Suppressor macrophage treated with lipopolysaccharide for 1 hour (primary cell): Measurements from ENCODE around the gene PTPRQ.
A peak's percentile ranks its signal among the peaks of the same experiment; 100 is the strongest.

Experiments
- DNase-seq, 3 donors: peaks; one replicate each; pipeline ENCODE4 v3.0.0-alpha.2; 2020 to 2022

PTPRQ gene

DNA sequence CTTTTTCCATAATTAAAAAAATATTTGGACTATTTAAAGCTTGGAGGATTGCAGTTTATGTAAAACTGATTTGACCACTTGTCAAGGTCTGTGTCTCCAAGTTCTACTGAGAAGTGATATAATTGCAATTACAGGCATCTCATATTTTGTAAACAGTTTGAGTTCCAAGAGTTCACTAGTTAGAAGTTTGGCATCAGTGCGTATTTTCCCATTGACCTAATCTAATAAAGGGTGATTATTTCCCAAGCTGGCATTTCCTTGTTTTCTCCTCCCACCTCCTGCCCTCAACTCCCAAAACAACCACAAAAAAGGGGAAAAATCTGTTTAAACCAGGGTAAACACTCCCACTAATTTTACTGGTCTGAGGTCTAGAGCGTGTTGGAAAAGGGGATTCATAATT, 260.4 kb downstream of the PTPRQ start:
- no peak for DNase-seq

DNA sequence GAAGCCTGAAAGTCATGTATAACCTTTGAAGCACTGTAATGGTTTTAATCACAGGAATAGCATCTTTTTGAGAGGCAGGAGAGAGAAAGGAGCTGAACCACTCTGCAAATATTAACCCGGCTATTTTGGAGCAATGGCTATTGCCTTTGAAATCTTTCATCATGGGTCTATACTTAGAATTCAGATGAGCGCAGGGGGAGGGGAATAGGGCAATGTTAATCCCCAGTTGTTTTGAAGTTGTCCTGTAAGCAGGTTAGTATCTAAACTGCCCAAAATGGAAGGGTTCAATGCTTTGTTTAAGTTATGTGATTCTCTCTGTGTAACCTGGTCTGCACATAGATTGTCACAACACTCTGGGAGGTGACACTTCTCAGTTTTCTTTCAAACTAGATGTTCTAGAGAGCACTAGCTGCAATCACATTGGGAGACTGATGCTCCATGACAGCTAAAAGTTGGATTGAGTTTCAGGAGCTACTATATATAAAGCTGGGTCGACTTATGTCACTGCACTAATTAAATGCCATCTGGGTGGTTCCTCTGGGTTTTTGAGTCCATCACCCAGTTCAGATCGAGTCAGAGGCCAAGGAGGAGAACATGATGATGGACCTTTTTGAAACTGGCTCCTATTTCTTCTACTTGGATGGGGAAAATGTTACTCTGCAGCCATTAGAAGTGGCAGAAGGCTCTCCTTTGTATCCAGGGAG, 263.2 kb downstream of the PTPRQ start, which contains the start of gene MYF6:
TSS of gene MYF6 (plus strand) at position 509 of the 704 bp plus-strand sequence. CDS start at position 595, 86 bp downstream.
- DNase-seq: no peak

DNA sequence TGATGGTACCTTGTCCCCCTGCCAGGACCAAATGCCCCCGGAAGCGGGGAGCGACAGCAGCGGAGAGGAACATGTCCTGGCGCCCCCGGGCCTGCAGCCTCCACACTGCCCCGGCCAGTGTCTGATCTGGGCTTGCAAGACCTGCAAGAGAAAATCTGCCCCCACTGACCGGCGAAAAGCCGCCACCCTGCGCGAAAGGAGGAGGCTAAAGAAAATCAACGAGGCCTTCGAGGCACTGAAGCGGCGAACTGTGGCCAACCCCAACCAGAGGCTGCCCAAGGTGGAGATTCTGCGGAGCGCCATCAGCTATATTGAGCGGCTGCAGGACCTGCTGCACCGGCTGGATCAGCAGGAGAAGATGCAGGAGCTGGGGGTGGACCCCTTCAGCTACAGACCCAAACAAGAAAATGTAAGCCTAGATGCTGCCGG, 263.8 kb downstream of the PTPRQ start:
- DNase-seq: no peak

DNA sequence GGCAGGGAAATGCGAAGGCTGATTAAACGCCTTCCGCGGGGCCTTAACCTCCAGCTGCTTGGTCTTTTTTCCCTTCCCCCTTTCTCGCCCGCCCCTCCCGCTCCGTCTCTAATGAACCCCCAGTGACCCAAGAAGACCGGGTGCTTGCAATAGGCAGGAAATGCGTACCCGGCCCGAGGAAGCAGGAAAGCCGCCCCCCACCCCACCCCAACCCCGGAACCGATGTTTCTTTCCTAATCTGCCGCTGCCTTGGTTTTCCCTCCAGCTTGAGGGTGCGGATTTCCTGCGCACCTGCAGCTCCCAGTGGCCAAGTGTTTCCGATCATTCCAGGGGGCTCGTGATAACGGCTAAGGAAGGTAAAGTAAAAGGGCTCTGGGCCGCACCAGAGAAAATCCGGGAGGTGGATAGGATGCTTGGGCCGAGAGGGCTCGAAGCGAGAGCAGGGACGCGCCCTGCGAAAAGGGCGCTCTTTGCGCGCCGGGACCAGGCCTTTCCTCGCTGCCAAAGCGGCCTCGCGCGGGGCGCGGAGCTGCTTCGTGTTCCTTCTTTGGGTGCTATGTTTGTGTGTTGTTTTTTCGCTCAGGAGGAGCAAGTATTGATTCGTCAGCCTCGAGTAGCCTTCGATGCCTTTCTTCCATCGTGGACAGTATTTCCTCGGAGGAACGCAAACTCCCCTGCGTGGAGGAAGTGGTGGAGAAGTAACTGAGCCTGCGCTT, 264.4 kb downstream of the PTPRQ start:
- DNase-seq: no peak

DNA sequence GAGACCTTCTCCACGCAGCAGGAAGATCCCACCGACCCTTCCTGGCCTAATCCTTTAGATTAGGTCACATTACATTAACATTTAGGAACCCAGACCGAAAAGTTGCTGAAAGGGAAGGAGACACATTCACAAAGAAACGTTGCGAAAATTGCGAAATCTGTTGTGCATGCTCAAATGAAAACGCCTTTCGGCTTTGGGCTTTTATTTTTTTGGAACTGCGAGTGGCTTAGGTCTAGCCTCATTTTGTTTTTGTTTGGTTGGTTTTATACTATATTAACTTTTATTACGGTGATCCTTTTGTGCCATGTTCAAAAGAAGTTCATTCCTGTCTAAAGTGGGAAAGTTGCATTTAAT, 264.9 kb downstream of the PTPRQ start:
- no peak for DNase-seq

DNA sequence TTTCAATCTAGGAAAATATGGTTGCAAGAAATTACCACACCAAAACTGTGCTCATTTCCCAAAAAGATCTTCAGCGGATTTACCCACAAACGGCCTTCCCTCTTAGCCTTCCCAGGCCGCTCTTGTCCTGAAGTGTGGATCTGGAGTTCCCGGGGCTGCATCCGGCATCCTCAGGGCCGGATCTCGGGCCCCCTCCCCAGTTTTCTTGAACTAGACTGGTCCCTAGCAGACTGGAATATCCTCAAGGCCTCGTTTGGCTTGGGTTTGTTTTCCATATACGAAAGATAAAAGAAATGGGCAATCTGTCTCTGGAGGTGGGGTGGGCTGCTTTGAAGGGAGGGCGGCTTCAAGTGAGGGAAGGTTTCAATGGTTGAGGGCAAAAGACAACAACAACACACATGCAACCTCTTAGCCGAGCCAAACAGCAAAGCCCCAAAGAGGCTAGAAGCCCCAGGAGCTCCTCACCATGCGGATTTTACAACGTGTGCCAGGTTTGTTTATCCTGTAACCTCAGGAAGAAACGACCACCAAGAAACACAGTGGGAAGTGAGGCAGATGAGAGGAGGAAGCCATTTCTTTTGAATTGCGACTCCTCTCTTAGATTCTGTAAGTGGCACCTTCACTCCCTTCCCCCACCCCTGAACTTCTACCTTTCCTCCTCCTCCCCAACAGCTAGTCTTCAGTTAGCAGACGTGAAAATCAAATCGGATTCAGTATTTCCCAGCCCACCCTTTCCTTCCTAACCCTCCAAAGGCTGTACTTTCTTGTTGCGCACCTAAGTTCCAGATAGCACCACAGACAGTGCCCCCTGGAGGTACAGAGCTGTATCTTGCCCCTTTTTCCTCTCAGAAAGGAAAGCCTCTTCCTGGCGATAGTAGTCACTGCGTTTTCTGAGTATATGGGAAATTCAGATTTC, 266.0 kb downstream of the PTPRQ start:
- peak; percentile 20 to 26 (median 22) for DNase-seq

DNA sequence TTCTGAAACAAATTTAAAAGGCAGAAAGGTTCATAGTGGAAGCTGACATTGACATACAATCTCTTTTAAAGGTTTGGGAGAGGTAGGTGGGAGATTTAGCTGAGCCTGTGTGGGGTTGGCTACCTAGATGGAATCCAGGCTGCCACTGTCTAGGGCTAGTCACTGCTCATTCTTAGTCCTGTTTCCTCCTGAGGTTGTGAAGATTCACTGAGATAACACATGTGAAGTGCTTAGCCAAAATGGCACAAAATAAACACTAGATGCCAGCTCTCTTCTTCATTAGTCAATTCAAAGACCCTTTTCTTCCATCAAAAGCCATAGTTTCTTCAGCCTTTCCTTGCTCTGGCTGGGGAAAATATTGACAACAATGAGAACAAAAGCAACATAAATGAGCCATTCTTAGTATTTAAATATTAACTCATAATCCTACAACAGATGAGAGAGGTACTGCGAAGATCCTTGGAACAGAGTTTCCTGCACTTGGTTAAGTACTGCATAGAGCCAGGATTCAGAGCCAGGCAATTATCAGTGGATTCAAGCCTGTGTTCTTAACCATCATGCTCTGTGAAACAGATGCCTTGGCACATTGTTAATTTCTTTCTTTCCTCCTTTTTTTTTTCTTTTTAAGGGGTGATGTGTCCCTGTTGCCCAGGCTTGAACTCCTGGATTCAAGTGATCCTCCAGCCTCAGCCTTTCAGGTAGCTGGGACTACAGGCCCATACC, 266.9 kb downstream of the PTPRQ start:
- DNase-seq: no peak

DNA sequence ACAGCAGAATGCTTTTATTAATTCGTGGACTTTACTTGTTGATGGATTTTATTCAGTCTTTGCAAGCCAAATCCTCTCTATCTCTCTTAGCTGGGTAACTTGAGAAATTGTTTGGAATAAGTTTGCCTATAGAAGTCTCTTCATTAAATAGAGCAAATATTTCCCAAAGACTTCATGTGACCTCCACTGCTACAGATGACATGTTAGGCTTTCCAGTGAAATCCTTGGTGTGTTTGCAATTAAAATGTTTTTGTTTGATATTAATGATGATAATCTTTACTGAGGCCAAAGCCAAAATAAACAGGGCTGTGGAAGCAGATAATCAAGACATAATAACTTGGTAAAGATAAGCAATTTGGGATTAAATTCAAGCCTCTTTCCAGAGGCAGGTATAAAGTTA, 267.8 kb downstream of the PTPRQ start:
- no peak for DNase-seq

DNA sequence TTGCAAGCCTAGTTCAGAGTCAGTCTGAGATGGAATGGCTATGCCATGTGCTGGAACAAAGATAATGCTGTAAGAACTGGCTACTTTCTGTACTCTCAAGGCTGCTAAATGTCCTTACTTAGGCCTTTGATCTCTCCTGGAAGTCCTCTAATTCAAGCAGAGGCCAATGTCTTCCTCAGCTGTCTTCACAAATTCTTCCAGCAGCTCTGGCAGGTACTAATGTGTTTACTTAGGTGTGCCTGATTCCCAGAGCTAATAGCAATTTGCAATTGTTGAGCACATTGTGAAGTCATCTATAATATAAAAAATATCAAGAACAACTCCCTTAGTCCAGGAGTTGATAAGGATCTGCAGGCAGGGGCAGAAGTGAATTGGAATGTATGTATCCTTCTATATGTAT, 268.8 kb downstream of the PTPRQ start:
- DNase-seq: no peak

DNA sequence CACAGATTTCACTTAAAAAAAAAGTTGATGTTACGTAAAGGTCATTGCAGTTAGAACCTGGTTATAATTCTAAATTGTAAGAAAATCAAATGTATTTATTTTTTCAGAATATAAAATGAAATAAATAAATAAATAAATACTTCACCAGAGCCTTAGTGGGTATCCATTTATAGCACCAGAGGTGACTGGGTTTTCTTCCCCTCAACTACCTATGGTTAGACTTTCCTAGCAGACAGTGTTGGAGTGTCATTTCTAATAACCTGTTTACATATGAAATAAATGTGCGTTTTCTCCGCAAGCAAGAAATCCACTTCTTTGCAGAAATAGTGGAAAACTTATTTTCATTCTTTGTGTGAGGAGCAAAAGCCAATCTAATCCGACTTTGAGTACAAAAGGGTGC, 269.4 kb downstream of the PTPRQ start:
- no peak for DNase-seq

DNA sequence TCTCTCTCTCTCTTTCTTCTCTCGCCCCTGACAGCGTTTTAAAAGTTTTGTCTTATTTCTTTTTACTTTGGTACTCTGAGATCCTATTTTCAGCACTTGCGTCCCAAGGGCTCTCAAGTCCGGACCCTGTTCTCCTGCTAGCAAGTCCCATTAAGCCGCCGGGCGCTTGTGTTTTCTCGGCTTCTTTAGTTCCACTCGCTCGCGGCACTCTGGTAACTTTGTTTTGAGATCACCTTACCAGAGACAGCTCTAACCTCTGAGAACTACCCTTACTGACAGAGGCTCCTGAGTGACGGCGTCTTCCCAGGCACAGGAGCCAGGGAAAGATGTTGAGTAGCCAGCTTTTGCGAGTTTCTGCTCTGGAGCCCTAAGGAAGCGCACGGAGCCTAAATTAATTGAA, 270.0 kb downstream of the PTPRQ start:
- no peak for DNase-seq

DNA sequence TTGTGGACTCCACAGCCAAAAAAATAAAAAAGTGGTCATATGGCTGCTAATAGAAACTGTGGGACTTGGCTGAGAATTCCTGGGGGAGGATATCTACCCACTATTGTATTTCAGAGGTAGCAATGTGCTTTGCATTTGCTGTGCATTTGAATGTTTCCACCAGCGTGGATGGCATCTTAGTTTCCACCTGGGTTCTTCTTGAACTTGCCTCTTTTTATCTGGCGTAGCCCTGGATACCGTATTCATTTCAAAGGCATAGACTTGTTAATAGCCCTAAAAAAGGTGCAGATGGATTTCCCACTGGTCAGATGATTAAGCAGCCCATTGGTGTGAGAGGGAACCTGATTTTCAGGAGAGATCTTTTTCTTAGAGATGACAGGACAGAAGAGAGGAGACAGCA, 270.8 kb downstream of the PTPRQ start:
- no peak for DNase-seq

DNA sequence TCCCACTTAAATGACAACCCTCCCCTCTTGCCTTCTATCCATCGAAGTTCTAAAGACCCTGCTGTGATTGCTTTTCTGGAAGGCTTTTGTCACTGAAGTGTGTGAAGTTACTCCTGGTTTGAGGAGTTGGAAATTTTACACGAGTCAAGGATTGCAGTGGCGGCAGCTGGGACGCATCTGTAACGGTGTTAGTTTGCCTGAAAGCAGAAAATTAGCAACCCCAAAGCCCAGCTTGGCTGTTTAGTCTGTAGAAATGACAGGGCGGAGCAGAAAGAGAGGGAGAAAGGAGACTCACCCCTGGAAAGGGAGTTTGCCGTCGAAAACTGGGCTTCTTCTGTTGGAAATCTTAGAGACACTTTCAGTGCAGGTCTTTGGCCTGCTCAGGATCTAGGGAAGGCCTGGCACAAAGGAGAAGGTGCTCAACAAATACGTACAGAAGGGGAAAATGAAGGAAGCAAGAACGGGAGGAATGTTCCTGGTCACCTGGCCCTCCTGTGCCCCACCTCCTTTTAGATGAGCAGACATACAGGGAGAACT, 271.7 kb downstream of the PTPRQ start:
- DNase-seq: no peak

DNA sequence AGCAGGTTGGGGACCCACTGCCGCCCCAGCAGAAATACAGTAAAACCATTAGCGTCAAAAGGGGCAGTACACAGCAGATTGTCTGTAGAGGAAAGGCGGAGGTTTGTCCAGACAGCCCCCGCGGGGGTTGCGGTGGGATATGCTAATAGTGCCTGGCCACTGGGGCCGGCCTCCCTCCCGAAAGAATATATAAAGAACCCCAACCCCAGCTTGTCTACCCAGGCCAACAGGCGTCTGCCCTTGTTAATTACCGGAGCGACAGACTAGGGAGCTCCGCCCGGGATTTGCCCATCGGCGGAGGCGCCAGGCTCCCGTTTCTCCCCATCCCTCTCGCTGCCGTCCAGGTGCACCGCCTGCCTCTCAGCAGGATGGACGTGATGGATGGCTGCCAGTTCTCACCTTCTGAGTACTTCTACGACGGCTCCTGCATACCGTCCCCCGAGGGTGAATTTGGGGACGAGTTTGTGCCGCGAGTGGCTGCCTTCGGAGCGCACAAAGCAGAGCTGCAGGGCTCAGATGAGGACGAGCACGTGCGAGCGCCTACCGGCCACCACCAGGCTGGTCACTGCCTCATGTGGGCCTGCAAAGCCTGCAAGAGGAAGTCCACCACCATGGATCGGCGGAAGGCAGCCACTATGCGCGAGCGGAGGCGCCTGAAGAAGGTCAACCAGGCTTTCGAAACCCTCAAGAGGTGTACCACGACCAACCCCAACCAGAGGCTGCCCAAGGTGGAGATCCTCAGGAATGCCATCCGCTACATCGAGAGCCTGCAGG, 272.8 kb downstream of the PTPRQ start, which contains the start of gene MYF5:
TSS of gene MYF5 (plus strand) at position 217 of the 774 bp plus-strand sequence. CDS start at position 369, 152 bp downstream.
- no peak for DNase-seq

DNA sequence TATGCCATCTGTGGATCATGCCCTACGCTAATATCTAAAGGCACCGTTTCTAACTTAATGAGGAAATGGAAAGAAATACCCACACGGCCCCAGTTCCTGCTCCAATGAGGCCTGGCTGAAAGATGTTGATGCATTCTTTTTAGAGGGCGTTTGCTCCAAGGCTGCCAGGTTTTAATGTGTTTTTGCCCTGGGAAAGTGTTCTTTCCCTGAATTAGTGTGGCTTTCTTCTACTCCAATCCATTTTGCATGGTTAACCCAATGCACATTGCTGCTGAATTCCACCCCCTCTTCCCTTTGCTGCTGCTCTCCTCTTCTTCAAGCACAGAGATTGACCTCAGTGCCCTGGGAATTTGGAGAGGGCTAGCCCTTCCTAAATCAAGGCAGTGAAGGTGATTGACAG, 273.8 kb downstream of the PTPRQ start:
- DNase-seq: no peak

DNA sequence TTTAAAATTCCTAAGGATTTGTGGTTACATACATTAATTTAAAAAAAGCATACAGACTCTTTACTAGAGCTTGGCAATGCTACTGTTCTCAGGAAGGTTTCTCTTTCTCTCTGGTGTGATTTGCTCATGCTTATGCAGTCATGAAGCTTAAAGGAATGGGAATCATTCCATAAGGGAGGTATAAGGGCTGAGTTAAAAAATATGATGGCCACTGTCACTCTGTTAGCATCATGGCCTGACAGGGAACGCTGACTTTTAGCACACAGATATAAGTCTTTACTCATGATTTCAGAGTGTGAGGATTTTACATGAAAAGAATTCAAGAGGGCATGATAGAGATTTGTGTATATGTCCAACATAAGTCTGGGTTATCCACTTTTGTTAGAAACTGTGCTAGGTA, 276.5 kb downstream of the PTPRQ start:
- DNase-seq: no peak

DNA sequence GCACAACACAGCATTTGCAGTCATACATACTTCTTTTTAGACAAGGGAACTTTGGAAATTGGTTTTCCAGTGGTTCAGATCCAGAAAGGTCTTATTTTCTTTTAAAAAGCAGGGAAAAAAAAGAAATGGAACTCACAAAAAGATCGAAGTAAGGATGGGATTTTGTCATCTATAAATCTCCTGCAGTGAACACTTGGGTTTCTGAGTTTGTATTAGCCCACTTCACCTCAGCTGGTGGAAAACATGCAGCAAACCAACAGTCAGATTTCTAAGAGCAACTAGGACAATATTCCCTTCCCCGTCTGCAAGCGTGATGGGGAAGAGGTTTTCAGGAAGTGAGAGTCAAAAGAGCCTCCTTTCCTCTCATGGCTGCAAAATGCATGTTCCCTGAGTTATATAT, 277.3 kb downstream of the PTPRQ start:
- DNase-seq: peak in 2 of 3 donors; percentile 3 to 4
